B cell (primary cell): ENCODE data around the gene CDK13. TPM values are rescaled to one million over a fixed set of nuclear protein-coding genes. Genes with fewer than 3 reads are reported as not detected.

Experiments
- ATAC-seq: fragments of 200-7000 bp; cut with Tn5 transposase; one replicate; pipeline ENCODE4 v1.10.0; 2021; ENCODE audit warnings: low read depth, mild to moderate bottlenecking, moderate number of reproducible peaks, moderate library complexity
- CTCF ChIA-PET: fragments of 350-600 bp; sonication (Branson Sonifier 250); formaldehyde crosslinking; loops from one replicate; lab custom pipeline; 2021; ENCODE audit warnings: antibody characterized with exemption, inconsistent platforms; lab: Charles Lee
- POLR2A ChIA-PET: fragments of 350-600 bp; sonication (Branson Sonifier 250); formaldehyde crosslinking; loops from one replicate; lab custom pipeline; 2021; ENCODE audit warnings: antibody characterized with exemption; lab: Charles Lee
- DNase-seq: peaks from one replicate; pipeline ENCODE4 v3.0.0; 2013
- H2AFZ ChIP-seq: 2 replicates; pipeline ENCODE4 v1.6.1; 2012; ENCODE audit warnings: mild to moderate bottlenecking, low read depth, low read length; ENCODE audit not compliant: insufficient read depth, poor library complexity, severe bottlenecking
- H3K27ac ChIP-seq, 2 donors: 1 replicate in 1 of 2; 2 replicates in 1 of 2; pipeline ENCODE4 v1.5.1; 2012 to 2013; ENCODE audit warnings: low read length in 2 of 2, mild to moderate bottlenecking in 2 of 2, moderate library complexity in 1 of 2
- H3K27me3 ChIP-seq, 4 experiments: fragments of 200-600 bp in 1 of 4; sonication (generic) in 1 of 4; replicated peaks in 1 of 4; 1 replicate in 2 of 4; 2 replicates in 2 of 4; pipeline versions ENCODE4 v1.6.1 to v1.7.0; 2013 to 2016; ENCODE audit warnings: low read length in 3 of 4, mild to moderate bottlenecking in 2 of 4, mixed read lengths in 1 of 4, moderate library complexity in 1 of 4; ENCODE audit not compliant: insufficient read depth in 4 of 4, control insufficient read depth in 3 of 4; ENCODE audit errors: control extremely low read depth in 1 of 4
- H3K36me3 ChIP-seq, 2 experiments: replicated peaks in 1 of 2; 1 replicate in 1 of 2; 2 replicates in 1 of 2; pipeline versions ENCODE4 v1.6.1 to v1.7.1; 2013; ENCODE audit warnings: low read length in 1 of 2; ENCODE audit not compliant: insufficient read depth in 2 of 2, control insufficient read depth in 1 of 2; ENCODE audit errors: control extremely low read depth in 1 of 2, extremely low read depth in 1 of 2
- H3K4me1 ChIP-seq, 2 donors: fragments of 200-600 bp in 1 of 2; sonication (generic) in 1 of 2; 1 replicate in 1 of 2; 2 replicates in 1 of 2; pipeline versions ENCODE4 v1.5.1 to v1.6.1; 2013 to 2017; ENCODE audit warnings: low read length in 2 of 2; ENCODE audit not compliant: control insufficient read depth in 2 of 2, insufficient read depth in 2 of 2
- H3K4me2 ChIP-seq: replicated peaks from 2 replicates; pipeline ENCODE3; 2012; ENCODE audit warnings: mild to moderate bottlenecking, low read depth, low read length; ENCODE audit not compliant: poor library complexity, severe bottlenecking
- H3K4me3 ChIP-seq, 5 experiments: fragments of 200-600 bp in 1 of 5; sonication (generic) in 1 of 5; 1 replicate in 3 of 5; 2 replicates in 2 of 5; pipeline versions ENCODE4 v1.5.1 to v1.7.0; 2011 to 2016; ENCODE audit warnings: low read length in 4 of 5, mild to moderate bottlenecking in 4 of 5, low read depth in 2 of 5, control low read depth in 1 of 5, moderate library complexity in 1 of 5; ENCODE audit not compliant: insufficient read depth in 1 of 5; ENCODE audit errors: control extremely low read depth in 1 of 5, extremely low read depth in 1 of 5
- H3K79me2 ChIP-seq: fragments of 200-600 bp; sonication (generic); one replicate; pipeline ENCODE4 v1.6.0; 2016; ENCODE audit warnings: low read length; ENCODE audit not compliant: control insufficient read depth, insufficient read depth
- H3K9ac ChIP-seq: fragments of 200-600 bp; sonication (generic); 2 replicates; pipeline ENCODE4 v1.6.1; 2017; ENCODE audit warnings: mild to moderate bottlenecking, low read length, moderate library complexity
- H3K9me3 ChIP-seq, 3 donors: one replicate each; pipeline versions ENCODE4 v1.6.1 to v1.7.1; 2013; ENCODE audit warnings: low read length in 2 of 3; ENCODE audit not compliant: control insufficient read depth in 2 of 3, insufficient read depth in 1 of 3; ENCODE audit errors: control extremely low read depth in 1 of 3
- H4K20me1 ChIP-seq: 2 replicates; pipeline ENCODE4 v1.6.0; 2012; ENCODE audit warnings: mild to moderate bottlenecking, low read length; ENCODE audit not compliant: insufficient read depth, control insufficient read depth, poor library complexity, severe bottlenecking
- H3K27ac Mint-ChIP-seq: one replicate; pipeline ENCODE4 v1.8.0; 2021; ENCODE audit warnings: mixed read lengths
- H3K27me3 Mint-ChIP-seq: one replicate; pipeline ENCODE4 v1.8.0; 2021; ENCODE audit warnings: mixed read lengths
- H3K4me1 Mint-ChIP-seq: one replicate; pipeline ENCODE4 v1.8.0; 2021; ENCODE audit warnings: mixed read lengths
- H3K4me3 Mint-ChIP-seq: one replicate; pipeline ENCODE4 v1.8.0; 2021; ENCODE audit warnings: mixed read lengths
- H3K9me3 Mint-ChIP-seq: one replicate; pipeline ENCODE4 v1.8.0; 2022; ENCODE audit warnings: mixed read lengths; ENCODE audit not compliant: insufficient read depth
- CTCF ChIP-seq: fragments of 200-600 bp; IDR thresholded peaks from one replicate; pipeline ENCODE4 v1.8.0; 2022; ENCODE audit warnings: antibody characterized with exemption, mild to moderate bottlenecking
- EZH2 ChIP-seq: IDR thresholded peaks from 2 replicates; pipeline ENCODE4 v1.6.1; 2012; ENCODE audit warnings: borderline replicate concordance, low read depth, mild to moderate bottlenecking, moderate library complexity, low read length; ENCODE audit not compliant: insufficient read depth, poor library complexity, severe bottlenecking
- WGBS: methylation state at CpG from one replicate; pipeline ENCODE4 v1.1.5; 2013; ENCODE audit warnings: missing lambda C conversion rate; ENCODE audit not compliant: insufficient coverage; 5-methylcytosine and 5-hydroxymethylcytosine counted together
- intact Hi-C: fragments of 100-400 bp; cut with micrococcal nuclease; formaldehyde crosslinking; loops from one replicate; pipeline ENCODE4 v1.10.0; 2022
- polyA plus RNA-seq: library from polyadenylated mRNA; depleted of rRNA; stranded (reverse); fragments of >200 nt; gene quantifications from 2 replicates; pipeline ENCODE4 v1.2.3, GENCODE V29; 2012
- total RNA-seq, 2 donors: library from RNA; stranded (reverse); fragments of 120-200 nt in 1 of 2; gene quantifications; 1 replicate in 1 of 2; 2 replicates in 1 of 2; pipeline versions ENCODE4 v1.2.3 to v1.2.4, GENCODE V29; 2013 to 2022

Gene CDK13
- total and polyA plus RNA-seq, 2 donors (not counting 1 experiment from before 2014, with no cell fraction given): 56.1 to 146 TPM

DNA sequence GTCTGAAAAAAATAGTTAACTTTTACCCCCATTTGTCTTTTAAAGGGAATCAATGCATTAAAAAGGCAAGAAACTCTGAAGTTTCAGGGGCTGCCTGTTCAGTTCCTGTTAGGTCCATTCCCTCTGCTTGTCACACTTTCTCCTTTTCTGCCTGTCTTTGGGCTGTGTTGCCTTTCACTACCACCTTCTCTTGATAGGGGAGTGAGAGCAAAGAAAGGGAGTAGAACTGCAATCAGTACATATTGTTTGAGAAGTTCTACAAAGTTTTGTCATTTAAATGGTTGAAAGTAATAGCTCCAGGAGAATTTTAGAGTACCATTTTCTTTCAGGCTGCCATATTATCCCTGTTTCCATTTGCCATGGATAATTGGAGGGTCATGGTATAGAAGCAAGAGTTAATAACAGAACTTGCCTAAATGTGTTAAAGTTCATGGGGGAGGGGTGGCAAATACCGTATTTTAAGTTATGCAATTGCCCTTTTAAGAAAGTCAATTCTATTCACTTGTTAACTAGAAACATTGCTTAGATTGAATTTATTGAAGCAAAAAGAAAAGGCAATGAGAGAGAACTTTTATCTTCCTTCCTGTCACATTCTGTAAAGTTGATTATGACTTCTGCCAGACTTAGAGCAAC lies 145.8 kb downstream of the CDK13 start:
- no peak overlapping the region for H3K9ac ChIP-seq
- no peak overlapping the region for H3K4me3 Mint-ChIP-seq
- POLR2A ChIA-PET: no interaction called here
- no peaks in the 10 kb centered on the region for H3K9me3 ChIP-seq
- H3K79me2 ChIP-seq: no peaks in the 10 kb centered on the region
- no peaks in the 10 kb centered on the region for H3K9me3 Mint-ChIP-seq
- no peaks in the 10 kb centered on the region for H3K4me1 ChIP-seq
- DNase-seq (no peak), ATAC-seq (no peak)
- no peak overlapping the region for H3K27ac ChIP-seq
- no peaks in the 10 kb centered on the region for H4K20me1 ChIP-seq
- TF ChIP-seq EZH2 (no peak), CTCF (no peak)
- CTCF ChIA-PET: interaction anchor here (0.7 kb wide), 1 partner anchor 39 kb away, joined by 3 read pairs; the partner anchor contains the start of genes MPLKIP and SUGCT
- H3K4me2 ChIP-seq: no peak overlapping the region
- no CpG with 5 or more reads among the region's 1 CpG for WGBS
- peaks cover 2% of the 10 kb centered on the region for H3K4me1 Mint-ChIP-seq
- no peaks in the 10 kb centered on the region for H3K27me3 Mint-ChIP-seq
- H3K27ac Mint-ChIP-seq: no peak overlapping the region
- intact Hi-C loops: no loop called here
- H3K4me3 ChIP-seq: no peak overlapping the region
- no peak overlapping the region for H2AFZ ChIP-seq
- peaks cover 4 to 35% of the 10 kb centered on the region in 2 experiments for H3K36me3 ChIP-seq
- no peaks in the 10 kb centered on the region for H3K27me3 ChIP-seq

- intact Hi-C loops: no loop called here
- H3K27me3 Mint-ChIP-seq: no peaks in the 10 kb centered on the region
- peaks cover 2% of the 10 kb centered on the region for H3K4me1 Mint-ChIP-seq
- no CpG with 5 or more reads among the region's 2 CpGs for WGBS
- no peaks in the 10 kb centered on the region for H3K9me3 ChIP-seq
- ChIA-PET POLR2A (no interaction called here), CTCF (interaction anchor here (1.5 kb wide), 1 partner anchor 352 kb away, joined by 7 read pairs; no protein-coding TSS in a partner anchor)
- H4K20me1 ChIP-seq: no peaks in the 10 kb centered on the region
- peaks cover 4 to 35% of the 10 kb centered on the region in 2 experiments for H3K36me3 ChIP-seq
- no peak overlapping the region for H3K27ac ChIP-seq
- H3K4me1 ChIP-seq: no peaks in the 10 kb centered on the region
- DNase-seq: no peak
- no peak overlapping the region for H3K9ac ChIP-seq
- no peak overlapping the region for H3K4me2 ChIP-seq
- no peaks in the 10 kb centered on the region for H3K9me3 Mint-ChIP-seq
- no peaks in the 10 kb centered on the region for H3K27me3 ChIP-seq
- no peaks in the 10 kb centered on the region for H3K79me2 ChIP-seq
- H3K27ac Mint-ChIP-seq: no peak overlapping the region
- no peak overlapping the region for H3K4me3 ChIP-seq
- H2AFZ ChIP-seq: no peak overlapping the region
- no peak for TF ChIP-seq EZH2
- no peak for TF ChIP-seq CTCF
- ATAC-seq: no peak
- no peak overlapping the region for H3K4me3 Mint-ChIP-seq
These were observed 147.7 kb downstream of the CDK13 start for GRCh38 chr7:40097728-40098127.
